Muscle layer of duodenum (tissue), 2 donors: ENCODE data around the gene DMRT1.

Experiments
- H3K27ac ChIP-seq: one replicate; pipeline ENCODE4 v1.7.0; 2013; ENCODE audit warnings: mild to moderate bottlenecking, low read length
- H3K27me3 ChIP-seq: one replicate; pipeline ENCODE4 v1.7.0; 2013; ENCODE audit warnings: low read depth, mild to moderate bottlenecking, control low read depth, low read length
- H3K36me3 ChIP-seq, 2 donors: one replicate each; pipeline ENCODE4 v1.7.0; 2013; ENCODE audit warnings: low read length in 2 of 2, control low read depth in 1 of 2, mild to moderate bottlenecking in 1 of 2; ENCODE audit not compliant: insufficient read depth in 2 of 2, control insufficient read depth in 1 of 2
- H3K4me1 ChIP-seq, 2 donors: one replicate each; pipeline ENCODE4 v1.7.0; 2013; ENCODE audit warnings: low read length in 2 of 2, mild to moderate bottlenecking in 2 of 2, control low read depth in 1 of 2, moderate library complexity in 1 of 2; ENCODE audit not compliant: insufficient read depth in 2 of 2, control insufficient read depth in 1 of 2
- H3K4me3 ChIP-seq, 2 donors: one replicate each; pipeline ENCODE4 v1.7.0; 2013; ENCODE audit warnings: low read length in 2 of 2, low read depth in 1 of 2, mild to moderate bottlenecking in 1 of 2
- H3K9me3 ChIP-seq, 2 donors: one replicate each; pipeline ENCODE4 v1.7.0; 2013; ENCODE audit warnings: low read length in 2 of 2, control low read depth in 1 of 2, mild to moderate bottlenecking in 1 of 2; ENCODE audit not compliant: control insufficient read depth in 1 of 2
- donor health status: healthy.

DMRT1 gene

DNA sequence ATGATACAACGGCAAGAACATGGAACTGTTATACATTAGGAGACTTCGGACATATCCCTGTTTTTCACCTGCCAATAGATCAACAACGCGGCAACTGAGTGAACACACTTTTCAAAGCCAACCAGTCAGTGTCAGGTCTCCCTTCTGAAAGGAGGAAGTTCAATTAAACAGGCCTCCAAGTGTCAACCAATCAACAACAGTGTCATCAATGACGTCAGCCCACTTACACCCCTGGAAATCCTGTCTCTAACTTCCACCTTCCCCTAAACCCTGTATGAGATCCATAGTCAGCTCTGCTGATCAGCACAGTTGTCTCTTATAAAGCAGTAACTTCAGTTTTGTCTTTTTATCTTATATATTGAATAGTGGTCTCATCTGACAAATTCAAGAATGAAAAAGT is 171.5 kb downstream of the DMRT1 start:
- Histone ChIP-seq H3K9me3 (no peaks in the 10 kb centered on the region), H3K4me1 (no peaks in the 10 kb centered on the region), H3K4me3 (no peak overlapping the region), H3K27ac (no peak overlapping the region), H3K36me3 (no peaks in the 10 kb centered on the region), H3K27me3 (peaks cover 8% of the 10 kb centered on the region)

DNA sequence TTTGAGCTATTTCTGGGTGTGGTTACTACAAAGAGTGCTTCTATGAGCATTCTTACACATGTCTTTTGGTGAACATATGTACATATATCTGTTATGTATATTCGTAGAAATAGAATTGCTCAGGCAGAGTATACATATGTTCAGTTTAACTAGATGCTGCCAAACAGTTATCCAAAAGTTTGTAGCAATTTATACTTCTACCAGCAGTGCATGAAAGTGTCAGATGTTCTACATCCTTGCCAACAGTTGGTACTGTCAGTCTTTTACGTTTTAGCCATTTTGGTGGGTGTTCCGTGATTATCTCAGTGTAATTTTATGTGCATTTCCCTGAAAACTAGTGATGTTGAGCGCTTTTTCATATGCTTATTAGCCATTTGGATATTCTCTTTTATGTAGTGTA is 172.7 kb downstream of the DMRT1 start:
- no peaks in the 10 kb centered on the region for H3K4me1 ChIP-seq
- no peak overlapping the region for H3K4me3 ChIP-seq
- no peaks in the 10 kb centered on the region for H3K36me3 ChIP-seq
- H3K27me3 ChIP-seq = no peaks in the 10 kb centered on the region
- H3K9me3 ChIP-seq = no peaks in the 10 kb centered on the region
- H3K27ac ChIP-seq = no peak overlapping the region

DNA sequence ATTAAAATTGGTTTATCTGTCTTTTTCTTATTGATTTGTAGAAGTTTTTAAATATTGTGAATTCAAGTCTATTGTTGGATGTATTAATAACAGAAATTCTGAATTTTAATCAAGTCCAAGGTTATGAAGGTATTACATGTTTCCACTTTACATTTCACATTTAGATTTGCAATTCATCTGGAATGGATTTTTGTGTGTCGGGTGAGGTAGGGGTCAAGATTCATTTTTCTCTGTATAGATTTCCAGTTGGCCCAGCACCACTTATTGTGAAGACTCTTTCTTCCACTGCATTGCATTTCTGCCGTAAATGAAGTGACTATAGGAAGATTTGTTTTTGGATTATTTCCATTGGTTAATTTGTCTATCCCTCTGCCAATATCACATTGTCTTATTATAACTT is 173.1 kb downstream of the DMRT1 start:
- no peak overlapping the region for H3K27ac ChIP-seq
- no peaks in the 10 kb centered on the region for H3K9me3 ChIP-seq
- no peak overlapping the region for H3K4me3 ChIP-seq
- H3K4me1 ChIP-seq = no peaks in the 10 kb centered on the region
- H3K27me3 ChIP-seq = no peaks in the 10 kb centered on the region
- H3K36me3 ChIP-seq = no peaks in the 10 kb centered on the region

DNA sequence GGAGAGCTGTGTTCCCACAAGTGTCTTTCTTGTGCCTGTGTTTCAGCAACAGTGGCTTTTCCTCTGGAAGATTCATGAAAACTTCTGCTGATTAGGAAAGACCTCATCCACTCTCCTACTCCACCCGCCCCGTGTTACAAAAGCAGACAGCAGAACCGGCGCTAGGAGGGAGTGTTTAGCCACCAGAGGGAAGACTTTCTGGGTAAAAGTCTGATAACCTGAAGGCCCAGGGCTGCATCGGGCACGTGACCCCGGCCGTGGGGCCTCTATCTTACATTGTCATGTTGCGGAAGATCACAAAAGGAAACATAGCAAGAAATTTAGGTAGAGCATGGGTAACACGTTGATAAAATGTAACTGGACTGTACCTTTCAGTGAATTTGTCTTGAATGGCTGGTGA is 176.6 kb downstream of the DMRT1 start:
- H3K4me1 ChIP-seq = no peaks in the 10 kb centered on the region
- peaks cover 3 to 12% of the 10 kb centered on the region in 2 donors for H3K9me3 ChIP-seq
- no peak overlapping the region for H3K4me3 ChIP-seq
- no peak overlapping the region for H3K27ac ChIP-seq
- no peaks in the 10 kb centered on the region for H3K36me3 ChIP-seq
- H3K27me3 ChIP-seq = no peaks in the 10 kb centered on the region
